HG03039 (cell line): ENCODE data around the gene RBMS1.
A peak's percentile ranks its signal among the peaks of the same experiment; 100 is the strongest.

ENCODE experiments used
- ATAC-seq: cut with Tn5 transposase; IDR thresholded peaks from one replicate; pipeline ENCODE4 v1.9.1; 2021; ENCODE audit warnings: mild to moderate bottlenecking, moderate library complexity; ENCODE audit not compliant: unreplicated experiment

The RBMS1 gene

DNA sequence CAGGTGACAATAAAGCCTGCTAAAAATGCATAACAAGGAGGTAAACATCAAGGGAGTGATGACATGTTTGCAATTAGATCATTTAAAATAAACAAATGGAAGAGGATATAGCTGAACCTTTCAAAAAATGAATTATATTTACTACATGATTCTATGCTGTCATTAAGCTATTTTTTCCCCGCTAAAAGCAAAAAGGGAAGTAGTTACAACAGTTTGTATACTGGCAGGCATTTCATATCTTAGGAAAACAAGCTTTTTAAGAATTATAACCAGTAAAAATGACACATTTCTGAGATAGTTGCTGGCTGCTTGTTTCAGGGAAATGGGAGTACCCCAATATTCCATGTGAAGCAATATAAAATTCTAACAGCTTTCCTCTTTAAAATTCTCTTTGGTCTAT is 204.5 kb downstream of the RBMS1 start:
- no peak for ATAC-seq

DNA sequence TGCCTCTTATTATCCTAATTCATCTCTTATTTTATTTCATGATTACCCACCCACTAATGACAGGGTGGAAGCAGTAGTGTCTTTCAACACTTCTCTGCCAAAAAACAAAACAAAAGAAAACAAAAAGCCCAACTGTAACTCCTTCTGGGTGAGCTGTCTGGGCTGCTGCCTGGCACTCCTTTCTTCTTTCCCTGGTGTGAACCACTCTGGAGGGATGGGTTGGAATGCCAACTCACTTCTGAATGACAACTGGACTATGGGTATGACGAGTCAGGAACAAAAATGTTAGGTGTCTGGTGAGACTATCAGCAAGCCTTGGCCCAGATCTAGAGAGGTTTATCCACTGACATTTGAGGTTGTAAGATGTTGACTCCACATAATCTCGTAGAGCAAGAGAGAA is 205.3 kb downstream of the RBMS1 start:
- no peak for ATAC-seq

- no peak for ATAC-seq
These were observed 206.1 kb downstream of the RBMS1 start for GRCh38 chr2:160287476-160287875.

DNA sequence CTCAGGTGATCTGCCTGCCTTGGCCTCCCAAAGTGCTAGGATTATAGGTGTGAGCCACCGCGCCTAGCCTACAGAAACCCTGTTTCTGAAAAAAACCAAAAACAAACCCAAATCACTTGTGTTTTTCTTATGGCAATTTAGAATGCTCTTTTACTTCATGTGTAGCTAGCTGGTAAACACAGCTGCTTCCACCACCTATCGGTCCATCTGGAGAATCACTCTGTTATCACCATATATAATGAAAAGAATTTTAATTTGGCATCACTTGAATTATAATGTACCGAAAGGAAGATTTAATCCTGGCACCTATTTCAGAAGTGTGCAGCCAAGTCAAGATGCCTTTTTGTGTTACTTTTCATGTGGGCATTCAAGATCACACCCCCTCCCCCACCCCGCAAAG is 207.1 kb downstream of the RBMS1 start:
- ATAC-seq, result no peak

GRCh38 chr2:160283675-160284074 is 209.9 kb downstream of the RBMS1 start:
- ATAC-seq, result no peak

- no peak for ATAC-seq
These were observed 211.5 kb downstream of the RBMS1 start for GRCh38 chr2:160282063-160282580.

- ATAC-seq, result no peak
These were observed 212.4 kb downstream of the RBMS1 start for GRCh38 chr2:160281213-160281612.

GRCh38 chr2:160279813-160280465 is 213.7 kb downstream of the RBMS1 start:
- ATAC-seq, result no peak

DNA sequence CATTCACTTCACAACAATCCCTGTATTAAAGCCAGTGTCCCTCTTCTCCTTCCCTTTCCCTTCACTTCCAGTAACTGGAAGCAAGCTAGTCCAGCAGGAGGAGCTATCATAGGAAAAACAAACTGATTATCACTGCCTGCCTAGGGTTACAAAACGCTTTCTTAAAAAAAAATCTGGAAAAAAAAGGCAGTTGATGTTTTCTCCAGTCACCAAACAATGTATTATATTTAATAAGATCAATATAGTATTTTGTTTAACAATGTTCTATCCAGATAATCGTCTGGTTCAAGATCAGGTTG is 214.8 kb downstream of the RBMS1 start:
- no peak for ATAC-seq

DNA sequence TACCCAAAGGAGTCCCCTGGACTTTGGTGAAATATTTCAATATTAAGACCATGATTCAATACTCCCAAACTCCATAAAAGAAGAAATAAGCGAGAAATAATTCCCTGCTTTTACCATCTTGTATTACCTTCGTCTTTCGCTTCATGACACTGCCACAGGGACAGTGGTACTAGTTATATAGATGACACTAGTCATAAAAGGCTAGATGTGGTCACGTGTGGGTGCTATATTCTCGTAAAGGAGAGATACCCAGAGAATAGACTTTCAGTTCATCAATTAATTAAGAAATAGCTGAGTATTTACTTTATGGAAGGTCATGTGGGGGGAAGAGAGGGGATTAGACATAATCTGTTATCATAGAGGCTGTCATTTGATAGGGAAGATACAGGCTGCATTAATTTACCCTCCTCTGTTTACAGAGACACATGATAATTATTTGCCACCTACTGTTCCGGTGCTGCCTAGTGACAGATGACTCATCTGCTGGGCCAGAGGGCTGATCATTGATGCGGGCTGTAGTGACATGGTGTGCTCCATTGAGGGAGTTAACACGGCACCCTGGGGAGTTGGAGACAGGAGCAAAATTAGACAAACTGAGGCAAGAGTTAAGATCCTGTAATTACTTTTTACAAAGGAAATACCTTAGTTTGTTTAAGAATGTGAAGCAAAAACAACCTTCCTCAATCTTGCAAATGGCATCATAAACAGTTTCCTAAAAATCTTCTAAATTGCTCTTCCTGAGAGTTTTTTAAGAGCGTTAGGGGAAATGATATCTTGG is 215.3 kb downstream of the RBMS1 start:
- peak; percentile 84 for ATAC-seq

DNA sequence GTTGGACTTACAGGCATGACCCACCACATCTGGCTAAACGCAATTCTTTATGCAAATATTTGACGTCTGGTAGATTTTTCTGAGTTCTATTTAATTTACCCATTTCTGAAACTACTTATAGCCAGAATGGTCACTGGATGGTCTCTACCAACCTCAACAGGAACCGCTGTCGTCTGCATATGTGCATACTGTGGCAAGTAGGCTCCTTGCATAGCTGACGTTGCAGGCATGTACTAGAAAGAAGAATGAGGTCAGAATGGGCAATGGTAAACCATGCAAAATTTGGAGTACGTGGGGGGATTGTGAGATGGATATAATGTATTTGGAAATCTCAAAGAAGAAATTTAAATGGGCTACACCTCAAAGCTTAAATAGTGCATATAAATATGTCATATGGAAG is 216.5 kb downstream of the RBMS1 start:
- ATAC-seq, result no peak

- ATAC-seq, result no peak
These were observed 218.0 kb downstream of the RBMS1 start for GRCh38 chr2:160275656-160276055.

- no peak for ATAC-seq
These were observed 222.2 kb downstream of the RBMS1 start for GRCh38 chr2:160271171-160272086.

DNA sequence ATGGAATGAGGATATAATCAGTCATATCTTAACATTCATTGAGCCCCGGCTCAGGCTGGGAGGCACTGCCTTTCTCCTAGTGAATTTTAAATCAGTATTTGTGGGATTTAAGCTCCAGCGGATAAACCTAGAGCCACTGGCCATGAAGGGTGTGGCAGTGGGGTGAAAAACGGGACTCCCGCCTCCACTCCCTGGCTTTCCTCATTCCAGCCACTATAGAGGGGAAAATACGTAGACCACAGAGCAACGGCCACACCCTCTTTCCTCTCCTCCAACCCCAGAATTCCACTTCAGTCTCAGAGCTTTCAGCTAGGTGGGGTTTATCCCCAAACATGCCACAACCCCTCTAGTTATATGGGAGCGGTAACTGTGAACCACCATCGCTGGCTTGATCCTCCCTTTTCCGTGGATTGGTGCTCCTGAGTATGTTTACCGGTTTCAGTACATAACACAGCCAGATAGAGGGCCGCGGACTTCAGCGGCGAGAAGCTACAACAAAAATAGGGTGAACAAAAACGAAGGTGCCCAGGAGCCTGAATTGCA is 223.0 kb downstream of the RBMS1 start:
- ATAC-seq, result no peak

DNA sequence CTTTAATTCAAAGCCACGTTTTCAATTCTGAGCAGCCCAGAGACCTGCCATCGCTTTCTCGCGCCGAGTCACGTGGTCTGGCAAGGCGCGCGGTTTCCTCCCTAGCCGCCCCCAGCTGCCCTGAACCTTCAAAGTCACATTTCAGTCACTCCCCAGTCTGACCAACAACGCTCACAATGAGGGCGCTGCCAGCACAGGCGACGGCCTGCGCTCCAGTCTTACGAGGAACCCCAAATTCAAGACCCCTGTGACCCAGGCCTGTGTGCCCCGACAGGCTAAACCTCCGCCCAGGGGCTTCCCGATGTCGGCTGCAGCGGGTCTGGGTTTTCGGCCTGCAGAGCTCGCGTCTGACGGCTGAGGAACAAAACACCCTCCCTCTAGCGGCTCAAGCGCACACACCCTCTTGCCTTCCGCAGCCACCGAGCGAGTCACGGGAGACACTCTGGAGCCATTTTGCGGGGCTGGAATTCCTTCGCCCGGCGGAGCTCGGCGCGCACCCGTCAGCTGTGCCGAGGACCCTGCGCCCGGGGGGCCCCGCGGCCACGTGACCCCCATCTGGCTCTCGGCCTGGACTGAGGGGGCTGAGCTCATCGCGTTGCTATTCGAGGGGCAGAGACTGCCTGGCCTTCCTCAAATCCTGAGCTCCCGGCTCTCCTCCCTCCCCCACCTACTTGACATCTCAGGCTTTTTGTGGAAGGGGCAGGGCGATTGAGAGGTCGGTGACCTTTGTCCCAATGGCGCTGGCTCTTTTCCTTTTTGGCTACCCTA is 223.6 kb downstream of the RBMS1 start:
- peak; percentile 88 for ATAC-seq

GRCh38 chr2:160269365-160269764 is 224.2 kb downstream of the RBMS1 start:
- ATAC-seq, result no peak

DNA sequence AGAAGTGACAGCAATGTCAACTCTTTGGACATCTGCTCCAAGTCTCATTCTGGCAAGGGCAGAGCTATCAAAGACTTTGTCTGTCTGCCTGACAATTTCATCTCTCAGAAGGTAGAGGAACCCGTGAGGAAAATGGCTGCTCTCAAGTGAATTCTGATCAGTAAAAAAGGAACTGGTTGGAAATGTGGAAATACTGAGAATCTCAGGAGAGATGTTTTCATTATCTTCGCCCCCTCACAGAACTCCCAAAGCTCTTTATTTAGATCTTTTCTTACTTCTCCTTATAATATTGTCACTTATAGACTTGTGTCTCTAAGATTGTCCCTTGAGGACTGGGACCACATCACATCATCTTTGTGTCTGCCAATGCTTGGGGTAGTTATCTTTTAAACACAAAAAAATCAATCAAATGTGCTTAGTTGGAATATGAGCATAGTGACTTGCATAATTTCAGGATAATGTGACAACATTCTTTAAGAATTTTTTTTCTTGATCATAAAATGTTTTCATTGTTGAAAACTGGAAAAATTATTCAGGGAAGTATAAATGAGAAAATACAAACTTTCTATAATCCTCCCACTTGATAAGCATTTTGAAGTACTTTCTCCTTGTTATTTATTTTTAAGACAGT is 225.3 kb downstream of the RBMS1 start:
- ATAC-seq, result no peak

DNA sequence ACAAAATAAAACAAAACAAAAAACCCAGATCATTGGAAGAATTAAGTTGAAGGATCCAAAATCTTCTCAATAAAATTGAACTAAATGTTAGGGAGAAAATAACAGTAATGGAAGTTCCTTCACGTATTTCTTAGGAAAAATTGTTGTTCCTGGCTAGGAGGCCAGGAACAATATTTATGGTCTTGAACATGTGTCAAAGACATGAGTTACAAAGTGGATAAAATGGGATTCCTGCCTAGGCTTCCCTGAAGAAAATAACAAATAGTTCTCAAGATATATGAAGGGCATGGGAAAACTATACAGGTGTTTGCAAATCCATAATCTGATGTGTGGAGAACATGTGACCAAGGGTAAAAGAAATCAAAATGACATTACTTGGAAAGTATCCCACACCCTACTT is 225.9 kb downstream of the RBMS1 start:
- no peak for ATAC-seq

DNA sequence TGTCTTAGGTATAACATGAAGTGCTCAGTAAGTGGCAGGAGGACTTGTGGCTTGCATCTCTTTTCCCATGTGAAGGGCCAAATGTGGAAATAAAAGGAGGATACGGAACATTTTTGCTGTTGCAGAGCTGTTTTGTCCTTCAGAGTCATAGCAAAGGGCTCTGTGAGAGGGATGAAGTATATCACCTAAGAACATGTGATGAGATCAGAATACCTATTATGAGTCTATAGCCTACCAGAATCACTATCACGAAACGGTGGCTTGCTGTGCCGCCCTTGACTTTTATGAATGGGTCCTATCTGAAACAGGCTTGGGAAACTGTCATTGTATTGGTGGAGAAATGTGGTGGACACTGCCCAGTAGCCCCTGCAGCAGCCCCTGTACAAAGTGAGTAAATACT is 226.6 kb downstream of the RBMS1 start:
- ATAC-seq, result no peak

GRCh38 chr2:160266037-160266551 is 227.5 kb downstream of the RBMS1 start:
- ATAC-seq, result no peak
